Pons (tissue), 1 donor: ENCODE results near the gene SLCO1B1.
"Not testable (repeated sequence)": the region's sequence is repeated elsewhere in the genome, so short reads cannot be mapped to it uniquely, and the experiment has no call there.

ENCODE experiments used
- DNase-seq: peaks from one replicate; pipeline ENCODE4 v3.0.0-alpha.2; 2016; ENCODE audit warnings: low spot score

The SLCO1B1 gene

DNA sequence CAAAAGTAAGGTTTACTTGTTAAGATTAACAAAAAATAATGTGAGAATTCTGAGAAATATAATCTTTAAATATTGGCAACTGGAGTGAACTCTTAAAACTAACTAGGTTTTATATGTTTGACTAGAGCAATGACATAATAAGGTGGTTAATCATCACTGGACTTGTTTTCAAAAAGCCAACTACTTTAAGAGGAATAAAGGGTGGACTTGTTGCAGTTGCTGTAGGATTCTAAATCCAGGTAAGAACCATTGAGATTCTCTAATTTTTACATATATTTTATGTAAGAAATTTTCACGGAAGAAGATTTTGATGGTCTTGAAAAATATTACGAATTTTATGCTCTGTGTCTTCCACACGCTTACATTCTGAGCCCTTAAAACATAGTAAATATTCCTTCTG is at the start of gene SLCO1B1:
Gene SLCO1B1, plus strand, starts transcription at position 197 of the 400 bp plus-strand sequence. CDS start 10,381 bp downstream, outside the sequence.
- DNase-seq, result no peak

DNA sequence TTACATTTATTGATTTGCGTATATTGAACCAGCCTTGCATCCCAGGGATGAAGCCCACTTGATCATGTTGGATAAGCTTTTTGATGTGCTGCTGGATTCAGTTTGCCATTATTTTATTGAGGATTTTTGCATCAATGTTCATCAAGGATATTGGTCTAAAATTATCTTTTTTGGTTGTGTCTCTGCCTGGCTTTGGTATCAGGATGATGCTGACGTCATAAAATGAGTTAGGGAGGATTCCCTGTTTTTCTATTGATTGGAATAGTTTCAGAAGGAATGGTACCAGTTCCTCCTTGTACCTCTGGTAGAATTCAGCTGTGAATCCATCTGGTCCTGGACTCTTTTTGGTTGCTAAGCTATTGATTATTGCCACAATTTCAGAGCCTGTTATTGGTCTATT is 46.2 kb upstream of the SLCO1B1 start:
- DNase-seq, result not testable (repeated sequence)

- DNase-seq, result no peak
These were observed 19.3 kb upstream of the SLCO1B1 start for GRCh38 chr12:21111732-21112131.

DNA sequence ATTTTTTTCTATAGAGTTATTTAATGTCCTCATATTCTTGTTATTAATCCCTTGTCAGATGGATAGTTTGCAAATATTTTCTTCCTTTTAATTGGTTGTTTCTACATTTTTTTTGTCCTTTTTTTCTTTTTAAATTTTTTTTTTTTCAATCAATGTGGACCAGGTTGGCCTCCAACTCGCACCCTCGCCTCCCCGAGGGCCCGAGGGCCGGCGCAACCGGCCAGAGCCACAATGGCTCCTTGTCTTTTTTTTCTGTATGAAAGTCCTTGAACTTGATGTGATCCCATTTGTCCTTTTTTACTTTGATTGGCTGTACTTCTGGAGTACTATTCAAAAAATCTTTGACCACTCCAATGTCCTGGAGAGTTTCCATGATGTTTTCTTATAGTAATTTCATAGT is 17.7 kb upstream of the SLCO1B1 start:
- no peak for DNase-seq

DNA sequence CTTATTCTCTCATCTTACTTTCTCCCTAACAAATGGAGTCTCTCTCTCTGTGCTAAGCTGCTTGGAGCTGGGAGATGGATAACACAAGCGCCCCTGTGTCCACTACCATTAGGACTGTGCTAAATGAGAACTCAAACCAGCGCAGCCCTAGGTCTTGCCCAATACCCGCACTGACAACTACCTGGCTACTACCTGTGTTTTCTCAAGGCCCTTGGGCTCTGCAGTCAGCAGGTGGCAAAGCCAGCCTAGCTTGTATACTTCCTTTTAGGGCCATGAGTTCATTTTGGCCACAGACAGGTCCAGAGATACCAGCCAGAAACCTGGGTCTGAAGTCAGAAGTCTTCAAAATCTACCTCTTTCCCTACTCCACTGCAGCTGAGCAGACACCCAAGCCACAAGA is 13.0 kb upstream of the SLCO1B1 start:
- DNase-seq, result no peak

GRCh38 chr12:21118760-21119159 is 12.2 kb upstream of the SLCO1B1 start:
- DNase-seq, result no peak

DNA sequence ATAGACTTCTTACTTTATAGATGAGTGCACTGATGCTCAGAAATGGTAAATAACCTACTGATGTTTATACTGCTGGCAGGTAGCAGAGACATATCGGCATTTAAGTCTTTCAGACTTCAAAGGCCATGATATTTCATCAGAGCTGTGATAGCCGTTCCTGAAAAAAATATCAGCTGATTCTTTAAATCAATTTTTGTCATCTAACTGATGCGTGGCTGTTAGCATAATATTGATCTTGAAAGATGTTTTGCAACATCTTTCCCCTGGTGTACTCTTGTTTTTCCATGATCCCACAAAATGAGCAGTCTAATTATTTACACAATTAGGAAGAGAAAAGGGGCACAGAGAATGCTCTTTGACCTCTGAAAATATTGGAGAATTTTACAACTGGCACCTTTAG is 1.6 kb upstream of the SLCO1B1 start:
- no peak for DNase-seq

GRCh38 chr12:21129906-21130305 is 1.1 kb upstream of the SLCO1B1 start:
- no peak for DNase-seq

- DNase-seq, result not testable (repeated sequence)
These were observed 6.5 kb downstream of the SLCO1B1 start for GRCh38 chr12:21137318-21137999.

GRCh38 chr12:21138016-21138415 is 7.0 kb downstream of the SLCO1B1 start:
- no peak for DNase-seq

- DNase-seq, result no peak
These were observed 13.3 kb downstream of the SLCO1B1 start for GRCh38 chr12:21144309-21144708.

GRCh38 chr12:21149861-21150260 is 18.9 kb downstream of the SLCO1B1 start:
- not testable (repeated sequence) for DNase-seq

- DNase-seq, result no peak
These were observed 20.2 kb downstream of the SLCO1B1 start for GRCh38 chr12:21151184-21151583.

- DNase-seq, result no peak
These were observed 24.7 kb downstream of the SLCO1B1 start for GRCh38 chr12:21155522-21156351.

- no peak for DNase-seq
These were observed 34.1 kb downstream of the SLCO1B1 start for GRCh38 chr12:21165048-21165447.

GRCh38 chr12:21169878-21170472 is 39.0 kb downstream of the SLCO1B1 start:
- DNase-seq, result peak; percentile 3

DNA sequence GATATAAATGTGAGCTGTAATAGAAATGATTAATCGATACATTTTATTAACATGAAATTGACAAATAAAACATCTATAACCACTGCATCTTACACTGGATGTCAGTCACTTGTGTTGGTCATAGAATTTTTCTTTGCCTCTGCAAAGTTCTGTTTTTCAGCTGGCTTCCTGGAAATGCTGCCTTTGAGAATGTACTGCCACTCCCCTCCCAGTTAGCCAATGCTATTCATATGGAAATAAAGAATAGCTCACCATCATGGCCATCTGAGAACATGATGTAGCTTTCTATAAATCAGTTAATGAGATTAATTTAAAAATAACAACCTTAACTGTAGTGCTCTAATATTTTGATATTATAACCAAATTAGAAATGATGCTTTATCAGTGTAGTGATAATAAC is 41.1 kb downstream of the SLCO1B1 start:
- DNase-seq, result no peak

GRCh38 chr12:21183721-21184275 is 52.8 kb downstream of the SLCO1B1 start:
- no peak for DNase-seq

- DNase-seq, result no peak
These were observed 59.0 kb downstream of the SLCO1B1 start for GRCh38 chr12:21190016-21190415.

DNA sequence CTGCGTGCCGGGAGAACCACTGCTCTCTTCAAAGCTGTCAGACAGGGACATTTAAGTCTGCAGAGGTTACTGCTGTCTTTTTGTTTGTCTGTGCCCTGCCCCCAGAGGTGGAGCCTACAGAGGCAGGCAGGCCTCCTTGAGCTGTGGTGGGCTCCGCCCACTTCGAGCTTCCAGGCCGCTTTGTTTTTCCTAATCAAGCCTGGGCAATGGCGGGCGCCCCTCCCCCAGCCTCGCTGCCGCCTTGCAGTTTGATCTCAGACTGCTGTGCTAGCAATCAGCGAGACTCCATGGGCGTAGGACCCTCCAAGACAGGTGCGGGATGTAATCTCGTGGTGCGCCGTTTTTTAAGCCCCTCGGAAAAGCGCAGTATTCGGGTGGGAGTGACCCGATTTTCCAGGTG is 83.4 kb downstream of the SLCO1B1 start:
- DNase-seq, result not testable (repeated sequence)

DNA sequence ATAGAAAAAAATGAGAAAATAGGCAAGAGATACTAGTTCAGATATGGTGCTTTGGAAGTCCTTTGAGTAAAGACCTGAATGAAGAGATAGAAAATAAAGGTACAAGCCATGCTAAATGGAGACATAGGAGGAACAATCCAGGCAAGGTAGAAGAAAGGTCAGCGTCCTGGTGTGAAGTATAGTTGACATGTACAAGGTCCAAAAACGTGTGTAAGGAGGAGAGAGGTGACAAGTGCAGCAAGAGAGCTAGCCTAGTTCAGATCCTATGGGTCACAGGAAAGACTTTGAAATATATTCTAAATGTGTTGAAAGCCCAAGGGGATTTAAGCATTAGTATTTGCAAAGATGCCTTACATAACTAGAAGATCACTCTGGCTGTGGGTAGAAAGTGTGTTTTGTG is 88.2 kb downstream of the SLCO1B1 start:
- DNase-seq, result no peak

- no peak for DNase-seq
These were observed 89.3 kb downstream of the SLCO1B1 start for GRCh38 chr12:21220266-21220665.

DNA sequence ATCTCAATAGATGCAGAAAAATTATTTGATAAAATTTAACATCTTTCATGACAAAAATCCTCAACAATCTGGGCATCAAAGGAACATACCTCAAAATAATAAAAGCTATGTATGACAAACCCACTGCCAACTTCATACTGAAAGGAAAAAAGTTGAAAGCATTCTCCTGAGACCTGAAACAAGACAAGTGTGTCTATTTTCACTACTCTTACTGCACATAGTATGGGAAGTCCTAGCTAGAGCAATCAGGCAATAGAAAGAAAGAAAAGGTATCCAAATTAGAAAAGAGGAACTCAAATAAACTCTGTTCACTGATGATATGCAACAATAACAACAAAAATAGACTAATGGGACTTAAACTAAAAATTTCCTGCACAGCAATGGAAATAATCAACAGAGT is 90.1 kb downstream of the SLCO1B1 start:
- no peak for DNase-seq
